Measurements from ENCODE around the gene ZMIZ1.

The ZMIZ1 gene

GRCh38 chr10:79299397-79300241 is 230.9 kb downstream of the ZMIZ1 start:
- no peak for DNase-seq (ENCODE audit: low read depth in 2 of 3, low spot score in 2 of 3)

GRCh38 chr10:79300711-79301110 is 231.9 kb downstream of the ZMIZ1 start:
- no peak for DNase-seq (ENCODE audit: low read depth in 2 of 3, low spot score in 2 of 3)

GRCh38 chr10:79301754-79302530 is 233.2 kb downstream of the ZMIZ1 start:
- DNase-seq (ENCODE audit: low read depth in 2 of 3, low spot score in 2 of 3): no peak

- DNase-seq (ENCODE audit: low read depth in 2 of 3, low spot score in 2 of 3): no peak
Observed at GRCh38 chr10:79303631-79304478, 235.1 kb downstream of the ZMIZ1 start.

GRCh38 chr10:79304479-79305087 is 235.8 kb downstream of the ZMIZ1 start:
- DNase-seq (ENCODE audit: low read depth in 2 of 3, low spot score in 2 of 3): no peak

- no peak for DNase-seq (ENCODE audit: low read depth in 2 of 3, low spot score in 2 of 3)
Observed at GRCh38 chr10:79305515-79305914, 236.7 kb downstream of the ZMIZ1 start.

GRCh38 chr10:79305988-79306387 is 237.2 kb downstream of the ZMIZ1 start:
- DNase-seq (ENCODE audit: low read depth in 2 of 3, low spot score in 2 of 3): no peak

GRCh38 chr10:79306644-79307220 is 238.0 kb downstream of the ZMIZ1 start:
- no peak for DNase-seq (ENCODE audit: low read depth in 2 of 3, low spot score in 2 of 3)

GRCh38 chr10:79308016-79308415 is 239.2 kb downstream of the ZMIZ1 start:
- DNase-seq (ENCODE audit: low read depth in 2 of 3, low spot score in 2 of 3): no peak

- DNase-seq (ENCODE audit: low read depth in 2 of 3, low spot score in 2 of 3): no peak
Observed at GRCh38 chr10:79308969-79309665, 240.4 kb downstream of the ZMIZ1 start.

GRCh38 chr10:79310200-79310865 is 241.6 kb downstream of the ZMIZ1 start:
- DNase-seq (ENCODE audit: low read depth in 2 of 3, low spot score in 2 of 3): no peak

GRCh38 chr10:79310911-79311573 is 242.3 kb downstream of the ZMIZ1 start:
- no peak for DNase-seq (ENCODE audit: low read depth in 2 of 3, low spot score in 2 of 3)

- no peak for DNase-seq (ENCODE audit: low read depth in 2 of 3, low spot score in 2 of 3)
Observed at GRCh38 chr10:79311581-79312407, 243.0 kb downstream of the ZMIZ1 start.

- DNase-seq (ENCODE audit: low read depth in 2 of 3, low spot score in 2 of 3): no peak
Observed at GRCh38 chr10:79312601-79313187, 243.9 kb downstream of the ZMIZ1 start.

- DNase-seq (ENCODE audit: low read depth in 2 of 3, low spot score in 2 of 3): no peak
Observed at GRCh38 chr10:79313320-79313719, 244.6 kb downstream of the ZMIZ1 start.

- DNase-seq (ENCODE audit: low read depth in 2 of 3, low spot score in 2 of 3): no peak
Observed at GRCh38 chr10:79313911-79314439, 245.2 kb downstream of the ZMIZ1 start.
